Motor neuron (in vitro differentiated cells): Measurements from ENCODE around the gene GREM1. TPM values are rescaled to one million over a fixed set of nuclear protein-coding genes. Genes with fewer than 3 reads are reported as not detected.

Experiments
- ATAC-seq, 8 experiments: fragments of 200-7000 bp; cut with Tn5 transposase; replicated peaks in 6 of 8; 2 replicates each; pipeline ENCODE4 v1.8.0; 2021; ENCODE audit warnings: mild to moderate bottlenecking in 8 of 8, moderate library complexity in 8 of 8
- H3K27ac ChIP-seq, 2 donors: fragments of 250-450 bp; sonication (Bioruptor Pico); 2 replicates each; pipeline ENCODE4 v1.9.0; 2021; ENCODE audit warnings: antibody characterized with exemption in 2 of 2, mild to moderate bottlenecking in 2 of 2, moderate library complexity in 1 of 2
- H3K4me1 ChIP-seq, 2 donors: fragments of 250-450 bp; sonication (Bioruptor Pico); replicated peaks in 1 of 2; 2 replicates each; pipeline ENCODE4 v1.6.1; 2021; ENCODE audit warnings: antibody characterized with exemption in 2 of 2, mild to moderate bottlenecking in 2 of 2, moderate library complexity in 1 of 2
- H3K4me3 ChIP-seq, 5 donors: fragments of 250-450 bp; sonication (Bioruptor Pico); 2 replicates each; pipeline ENCODE4 v1.9.0; 2021; ENCODE audit warnings: antibody characterized with exemption in 5 of 5, mild to moderate bottlenecking in 5 of 5, moderate library complexity in 4 of 5
- WGBS, 10 experiments: fragments of 450-650 bp; shearing (Covaris generic); methylation state at CpG; one replicate each; pipeline ENCODE4 v1.0.0; 2022; 5-methylcytosine and 5-hydroxymethylcytosine counted together
- in situ Hi-C, 9 experiments: fragments of 400-800 bp; cut with MboI; loops; one replicate each; pipeline ENCODE4 v1.15.0; 2021; ENCODE audit warnings: low sequenced_read_pairs in 9 of 9, low pct_unique_long_range_greater_than_20kb in 2 of 9; ENCODE audit not compliant: unreplicated experiment in 9 of 9
- total RNA-seq, 8 experiments: library from RNA; unstranded; fragments of 300-600 nt; gene quantifications; 2 replicates each; pipeline versions ENCODE4 v1.2.3 to v1.2.4, GENCODE V29; 2022

Gene GREM1
- total RNA-seq, 8 experiments from 2014 or later = under 0.01 to 12.0 (median 0.13) TPM

- in situ Hi-C loops = no loop called here
- ATAC-seq = no peak
Measured at GRCh38 chr15:32746116-32746857, 28.5 kb downstream of the GREM1 start.

GRCh38 chr15:32747921-32748342 lies 30.1 kb downstream of the GREM1 start:
- in situ Hi-C loops = no loop called here
- Histone ChIP-seq H3K27ac (no peak overlapping the region), H3K4me3 (no peak overlapping the region), H3K4me1 (no peaks in the 10 kb centered on the region)
- WGBS, 10 experiments = 0 to 100% (median 65%) methylated on average over 1 to 4 of the region's 4 CpGs; no CpG with 5 or more reads in 2 of the 10 experiments
- peak in 3 of 8 experiments; percentile 75 to 86 (median 77) for ATAC-seq

More at GRCh38 chr15:32746116-32746857, 28.5 kb downstream of the GREM1 start:
- WGBS, 10 experiments = 39 to 94% (median 90%) methylated on average over 1 to 4 of the region's 4 CpGs; no CpG with 5 or more reads in 1 of the 10 experiments
- no peak overlapping the region for H3K27ac ChIP-seq
- H3K4me3 ChIP-seq = no peak overlapping the region
- H3K4me1 ChIP-seq = no peaks in the 10 kb centered on the region

GRCh38 chr15:32750979-32751378 lies 33.2 kb downstream of the GREM1 start:
- in situ Hi-C loops = no loop called here
- no peak overlapping the region for H3K27ac ChIP-seq
- no peak overlapping the region for H3K4me3 ChIP-seq
- 0 to 100% (median 53%) methylated on average over 1 to 2 of the region's 3 CpGs; no CpG with 5 or more reads in 3 of the 10 experiments for WGBS, 10 experiments
- peak in 3 of 8 experiments; percentile 41 to 77 (median 50) for ATAC-seq
- H3K4me1 ChIP-seq = no peaks in the 10 kb centered on the region

- Histone ChIP-seq H3K4me3 (no peak overlapping the region), H3K4me1 (no peaks in the 10 kb centered on the region), H3K27ac (no peak overlapping the region)
- WGBS, 10 experiments = 29 to 86% (median 66%) methylated on average over 2 of the region's 2 CpGs
- in situ Hi-C loops = no loop called here
- ATAC-seq = no peak
Measured at GRCh38 chr15:32757426-32757825, 39.6 kb downstream of the GREM1 start.

GRCh38 chr15:32763295-32763694 lies 45.5 kb downstream of the GREM1 start:
- H3K4me1 ChIP-seq = no peaks in the 10 kb centered on the region
- H3K27ac ChIP-seq = no peak overlapping the region
- no peak overlapping the region for H3K4me3 ChIP-seq
- 50 to 100% (median 82%) methylated on average over 1 of the region's 1 CpG; no CpG with 5 or more reads in 4 of the 10 experiments for WGBS, 10 experiments
- ATAC-seq = no peak
- in situ Hi-C loops = no loop called here

- WGBS, 10 experiments = 50 to 71% (median 64%) methylated on average over 1 to 4 of the region's 4 CpGs; no CpG with 5 or more reads in 2 of the 10 experiments
- no peak overlapping the region for H3K4me3 ChIP-seq
- H3K4me1 ChIP-seq = no peaks in the 10 kb centered on the region
- ATAC-seq = no peak
- in situ Hi-C loops = no loop called here
- H3K27ac ChIP-seq = no peak overlapping the region
Measured at GRCh38 chr15:32765236-32765635, 47.4 kb downstream of the GREM1 start.

GRCh38 chr15:32766101-32766500 lies 48.3 kb downstream of the GREM1 start:
- no peak for ATAC-seq
- Histone ChIP-seq H3K27ac (no peak overlapping the region), H3K4me3 (no peak overlapping the region), H3K4me1 (no peaks in the 10 kb centered on the region)
- WGBS, 10 experiments = 30 to 80% (median 72%) methylated on average over 1 to 3 of the region's 3 CpGs; no CpG with 5 or more reads in 2 of the 10 experiments
- in situ Hi-C loops = no loop called here

- WGBS, 10 experiments = 70 to 100% (median 91%) methylated on average over 1 of the region's 1 CpG; no CpG with 5 or more reads in 2 of the 10 experiments
- Histone ChIP-seq H3K4me1 (no peaks in the 10 kb centered on the region), H3K4me3 (no peak overlapping the region), H3K27ac (no peak overlapping the region)
- no peak for ATAC-seq
- in situ Hi-C loops = no loop called here
Measured at GRCh38 chr15:32767236-32767635, 49.4 kb downstream of the GREM1 start.

GRCh38 chr15:32774022-32774421 lies 56.2 kb downstream of the GREM1 start:
- no peaks in the 10 kb centered on the region for H3K4me1 ChIP-seq
- in situ Hi-C loops = no loop called here
- 0 to 100% (median 76%) methylated on average over 1 to 4 of the region's 4 CpGs; no CpG with 5 or more reads in 1 of the 10 experiments for WGBS, 10 experiments
- no peak overlapping the region for H3K4me3 ChIP-seq
- H3K27ac ChIP-seq = no peak overlapping the region
- ATAC-seq = no peak

- Histone ChIP-seq H3K27ac (no peak overlapping the region), H3K4me3 (no peak overlapping the region), H3K4me1 (no peaks in the 10 kb centered on the region)
- in situ Hi-C loops = no loop called here
- 65 to 100% (median 73%) methylated on average over 1 to 3 of the region's 3 CpGs; no CpG with 5 or more reads in 3 of the 10 experiments for WGBS, 10 experiments
- no peak for ATAC-seq
Measured at GRCh38 chr15:32775103-32775502, 57.3 kb downstream of the GREM1 start.

GRCh38 chr15:32778391-32779176 lies 60.8 kb downstream of the GREM1 start:
- Histone ChIP-seq H3K4me3 (no peak overlapping the region), H3K4me1 (no peaks in the 10 kb centered on the region), H3K27ac (no peak overlapping the region)
- 45 to 95% (median 87%) methylated on average over 3 to 4 of the region's 4 CpGs; no CpG with 5 or more reads in 1 of the 10 experiments for WGBS, 10 experiments
- in situ Hi-C loops = no loop called here
- ATAC-seq = no peak

- no peak overlapping the region for H3K4me3 ChIP-seq
- WGBS, 10 experiments = 51 to 80% (median 65%) methylated on average over 2 to 3 of the region's 3 CpGs; no CpG with 5 or more reads in 2 of the 10 experiments
- in situ Hi-C loops = no loop called here
- no peak for ATAC-seq
- H3K4me1 ChIP-seq = no peaks in the 10 kb centered on the region
- H3K27ac ChIP-seq = no peak overlapping the region
Measured at GRCh38 chr15:32781781-32782180, 64.0 kb downstream of the GREM1 start.

GRCh38 chr15:32784581-32784980 lies 66.8 kb downstream of the GREM1 start:
- in situ Hi-C loops = no loop called here
- no peak for ATAC-seq

More at GRCh38 chr15:32784581-32784980, 66.8 kb downstream of the GREM1 start:
- no peak overlapping the region for H3K27ac ChIP-seq
- no peak overlapping the region for H3K4me3 ChIP-seq
- H3K4me1 ChIP-seq = no peaks in the 10 kb centered on the region
